GM21526 (cell line): ENCODE results near the gene MSGN1.

Experiments used
- ATAC-seq: cut with Tn5 transposase; IDR thresholded peaks from one replicate; pipeline ENCODE4 v1.9.1; 2021; ENCODE audit warnings: moderate library complexity; ENCODE audit not compliant: unreplicated experiment, low FRiP score

MSGN1 gene

DNA sequence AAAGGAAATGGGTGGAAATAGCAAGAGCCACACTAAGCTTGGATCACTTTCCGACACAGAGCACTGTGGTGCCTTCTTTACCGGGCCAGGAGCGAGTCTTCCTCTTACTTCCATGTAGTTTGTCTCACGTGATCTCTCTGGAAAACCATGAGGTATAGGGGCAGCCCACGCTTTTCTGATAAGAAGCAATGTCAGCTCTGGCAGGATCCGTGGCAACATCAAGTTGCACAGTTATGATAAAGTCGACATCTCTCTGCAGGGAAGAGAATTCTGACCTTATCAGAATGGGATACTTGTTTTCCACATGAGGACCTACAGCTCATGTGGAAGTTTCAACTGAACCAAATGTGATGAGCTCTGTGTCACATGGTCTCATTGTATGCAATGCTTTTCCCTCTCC is 29.5 kb downstream of the MSGN1 start:
- ATAC-seq: no peak

DNA sequence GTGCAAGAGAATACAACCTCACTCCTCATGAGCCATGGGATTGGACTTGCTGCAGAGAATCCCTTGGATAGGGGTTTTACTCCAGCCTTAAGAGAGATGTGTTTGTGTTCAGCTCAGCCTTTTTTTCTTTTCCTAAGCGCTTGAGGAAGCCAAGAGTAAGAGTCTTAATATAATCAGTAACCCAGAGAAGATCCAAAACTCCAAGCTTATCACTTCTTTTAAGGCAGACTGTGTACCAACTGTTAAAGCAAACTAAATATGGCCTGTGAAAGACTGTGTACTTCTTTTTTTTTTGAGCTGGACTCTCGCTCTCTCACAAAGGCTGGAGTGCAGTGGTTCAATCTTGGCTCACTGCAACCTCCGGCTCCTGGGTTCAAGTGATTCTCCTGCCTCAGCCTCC is 30.4 kb downstream of the MSGN1 start:
- ATAC-seq: no peak

DNA sequence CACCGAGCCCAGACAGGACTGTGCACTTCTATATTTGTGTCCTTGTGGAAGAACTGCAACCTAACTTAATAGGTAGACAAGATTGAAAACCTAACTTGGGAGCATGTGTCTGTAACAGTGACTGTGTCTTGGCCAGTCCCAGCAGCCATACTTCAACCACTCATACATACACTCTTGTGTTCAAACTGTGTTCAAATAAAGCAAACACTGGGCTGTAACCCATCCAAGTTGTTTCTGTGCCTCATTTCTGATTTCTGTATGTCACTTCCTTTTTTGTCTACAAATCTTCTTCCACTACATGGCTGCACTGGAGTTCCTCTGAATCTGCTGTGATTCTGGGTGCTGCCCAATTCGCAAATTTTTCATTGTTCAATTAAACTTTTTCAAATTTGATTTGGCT is 31.0 kb downstream of the MSGN1 start:
- no peak for ATAC-seq

DNA sequence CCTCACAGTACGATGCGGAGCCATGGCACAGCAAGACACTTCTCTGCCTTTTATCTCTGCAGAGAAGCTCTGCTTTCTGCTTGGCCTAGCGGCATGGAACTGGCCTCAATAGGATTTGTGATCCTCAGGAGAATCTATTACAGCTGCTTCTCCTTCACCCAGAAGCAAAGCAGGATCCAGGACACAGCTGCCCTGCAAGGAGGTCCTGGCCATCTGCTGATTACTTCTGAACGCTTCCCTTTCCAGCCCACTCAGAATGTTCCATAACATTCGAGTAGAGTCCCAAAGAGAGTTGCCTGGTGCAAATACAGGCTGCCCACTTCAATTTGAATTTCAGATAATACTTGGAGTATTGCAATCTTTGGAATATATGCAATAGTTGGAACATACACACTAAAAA is 33.0 kb downstream of the MSGN1 start:
- ATAC-seq: no peak

DNA sequence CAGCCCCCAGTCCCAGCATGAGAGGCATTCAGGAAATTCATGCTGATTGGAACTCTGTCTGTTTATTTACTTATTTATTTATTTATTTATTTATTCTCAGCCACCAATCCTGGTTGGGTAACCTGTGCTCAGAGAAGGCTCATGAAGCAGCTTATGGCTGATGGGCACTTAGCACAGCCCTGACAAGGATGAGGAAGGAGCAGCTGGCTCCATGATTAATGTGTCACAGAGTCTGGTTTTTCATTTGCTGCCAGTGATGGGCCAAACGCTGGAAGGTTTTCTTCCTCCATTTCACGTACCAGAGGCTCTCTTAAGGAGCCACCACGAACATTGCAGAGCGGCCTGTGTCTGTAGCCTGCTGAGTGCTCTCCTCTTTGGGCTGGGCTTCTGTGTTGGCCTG is 33.9 kb downstream of the MSGN1 start:
- ATAC-seq: no peak

DNA sequence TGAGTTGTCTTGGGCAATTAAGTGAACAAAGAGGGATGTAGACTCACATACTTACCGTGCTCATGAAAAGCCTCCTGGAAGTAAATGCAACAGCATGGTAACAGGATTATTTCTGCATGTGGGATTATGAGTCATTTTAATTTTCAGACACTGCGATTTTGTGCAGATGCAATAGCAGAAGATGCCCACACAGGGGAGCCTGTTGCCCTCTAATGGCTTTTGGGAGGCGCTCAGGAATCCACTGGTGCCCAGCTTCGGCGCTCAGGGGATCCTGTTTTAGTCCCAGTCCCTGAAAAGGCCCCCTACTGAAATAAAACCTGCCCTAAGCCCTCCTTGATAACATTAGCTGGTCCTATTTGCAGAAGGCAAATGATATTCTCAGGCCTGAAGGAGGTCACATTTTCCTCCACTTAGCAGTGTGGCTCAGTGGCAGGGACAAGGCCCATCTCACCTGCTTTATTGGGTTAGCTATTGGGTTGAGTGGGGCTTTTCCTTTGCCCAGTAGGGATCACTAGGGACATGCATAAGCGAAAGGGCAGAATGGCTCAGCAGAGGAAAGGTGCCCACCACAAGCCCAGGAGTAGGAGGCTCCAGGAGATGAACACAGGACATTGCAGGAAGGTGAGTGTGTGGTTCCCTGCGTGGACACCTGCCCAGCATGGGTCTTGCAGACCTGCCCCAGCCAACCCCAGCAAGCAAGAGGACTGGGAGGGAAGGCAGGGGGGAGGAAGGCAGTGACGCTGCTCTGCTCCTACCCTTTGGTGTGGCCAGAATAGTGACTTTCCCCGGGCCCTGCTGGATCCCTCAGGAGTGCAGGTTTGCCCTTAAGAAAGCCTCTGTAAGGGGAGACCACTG is 35.7 kb downstream of the MSGN1 start:
- ATAC-seq: peak; percentile 79

DNA sequence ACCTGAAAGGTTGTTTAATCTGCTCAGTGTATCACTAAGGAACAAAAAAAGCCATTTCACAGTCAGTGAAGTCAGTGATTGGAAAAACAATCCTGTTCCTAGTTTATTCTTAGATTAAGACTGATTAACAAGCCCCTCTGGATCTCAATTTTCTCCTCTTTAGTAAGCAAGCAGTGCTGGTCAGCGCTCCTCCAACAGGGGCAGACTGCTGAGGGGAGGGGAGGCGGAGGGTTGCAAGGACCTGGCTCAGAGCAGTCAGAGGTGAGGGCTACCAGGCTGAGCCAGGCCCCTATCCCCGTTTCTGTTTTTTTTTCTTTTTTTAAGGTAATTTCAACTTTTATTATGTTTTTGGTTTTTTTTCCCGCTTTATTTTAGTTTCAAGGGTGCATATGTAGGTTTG is 37.5 kb downstream of the MSGN1 start:
- no peak for ATAC-seq

DNA sequence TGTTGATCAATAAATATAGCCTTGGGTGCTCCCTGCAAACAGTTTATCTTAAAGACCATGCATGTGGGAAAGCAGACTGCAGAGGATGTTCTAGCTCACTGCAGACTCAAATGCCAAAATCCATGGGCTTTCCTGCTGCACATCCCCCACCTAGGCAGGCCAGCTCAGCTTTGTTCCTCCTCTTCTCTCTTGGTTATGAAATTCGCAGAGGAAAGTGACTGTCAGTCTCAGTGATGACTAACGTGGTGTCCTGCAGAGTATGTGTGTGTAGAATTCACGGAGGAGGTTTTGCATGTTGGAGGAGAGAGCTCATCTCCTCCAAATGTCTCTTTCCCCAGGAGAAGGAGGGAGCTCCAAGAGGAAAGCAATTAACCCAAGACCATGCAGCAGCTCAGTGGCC is 40.8 kb downstream of the MSGN1 start:
- no peak for ATAC-seq

DNA sequence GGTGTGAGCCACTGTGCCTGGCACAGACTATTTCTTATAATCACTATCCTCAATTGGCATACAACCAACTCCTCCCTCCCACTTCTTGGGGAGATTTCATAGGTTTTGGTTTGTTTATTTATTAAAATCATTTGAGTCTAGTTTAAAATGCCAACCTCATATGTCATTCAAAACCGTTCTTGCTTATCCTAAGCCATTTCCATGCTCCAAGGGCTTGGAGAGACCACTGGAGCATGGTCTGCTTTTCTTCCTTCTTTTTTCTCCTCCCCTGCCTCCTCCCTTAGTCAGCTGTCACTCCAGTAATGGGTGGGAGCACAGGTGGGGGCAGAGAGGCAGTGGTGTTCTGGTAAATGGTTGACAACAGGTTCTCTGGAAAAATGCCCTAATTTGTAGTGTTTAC is 41.8 kb downstream of the MSGN1 start:
- no peak for ATAC-seq

DNA sequence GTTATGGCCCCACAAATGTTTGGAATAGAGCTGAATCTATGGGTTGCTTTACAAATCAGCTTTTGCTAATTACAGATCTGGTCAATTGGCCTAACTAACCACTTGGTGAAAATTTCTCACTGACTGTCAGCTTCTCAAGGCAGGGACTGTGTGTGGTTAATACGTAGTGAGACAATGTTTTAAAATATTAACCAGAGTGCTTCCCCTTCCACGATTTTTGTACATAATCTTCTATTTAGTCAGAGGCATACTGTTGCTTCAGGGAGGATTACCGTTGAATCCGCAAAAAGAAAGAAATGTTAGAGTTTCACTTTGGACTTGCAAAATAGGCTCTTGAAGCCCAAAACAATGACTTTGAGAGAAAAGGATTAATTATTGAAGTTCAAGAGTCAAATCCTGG is 47.3 kb downstream of the MSGN1 start:
- no peak for ATAC-seq

DNA sequence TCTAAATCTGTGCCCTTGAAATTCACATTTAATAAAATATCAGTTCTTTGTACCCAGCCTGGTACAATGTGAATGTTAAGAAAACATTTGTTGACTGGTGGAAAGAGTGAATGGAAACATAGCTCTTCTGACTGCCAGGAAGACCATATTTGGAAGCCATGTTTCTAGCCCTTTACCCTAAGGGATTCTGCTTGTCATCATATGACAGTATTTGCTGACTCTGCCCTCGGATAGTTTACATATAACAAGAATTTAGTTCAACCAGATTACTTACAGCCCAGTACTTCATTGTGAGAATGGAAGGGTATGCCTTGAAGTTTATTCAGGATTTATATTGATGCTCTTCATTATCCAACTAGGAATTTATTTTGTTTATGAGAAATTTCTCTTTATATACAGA is 48.4 kb downstream of the MSGN1 start:
- no peak for ATAC-seq

DNA sequence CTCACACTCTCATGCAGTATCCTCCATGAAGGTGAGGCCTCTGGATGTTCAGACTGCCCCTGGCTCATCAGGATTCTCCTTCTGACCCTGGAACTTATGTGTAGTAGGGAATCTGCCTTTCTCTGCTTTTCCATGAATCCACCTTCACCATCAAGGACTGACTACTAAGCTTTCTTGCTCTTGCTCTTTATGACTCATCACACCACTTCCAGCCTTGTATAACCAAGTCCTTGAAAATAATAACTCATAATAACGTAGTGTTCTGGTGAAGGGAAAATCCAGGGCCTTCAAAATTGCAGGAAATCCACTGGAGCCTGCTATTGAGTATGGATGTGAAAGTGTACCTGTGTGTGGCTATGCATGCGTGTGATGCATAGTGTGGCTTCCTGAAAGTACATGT is 50.9 kb downstream of the MSGN1 start:
- no peak for ATAC-seq
